ENCODE data around the gene IFNGR1. TPM values are rescaled to one million over a fixed set of nuclear protein-coding genes. Genes with fewer than 3 reads are reported as not detected.

IFNGR1 gene
- total and polyA plus RNA-seq, 8 donors, result 14.1 to 65.5 (median 22.6) TPM

DNA sequence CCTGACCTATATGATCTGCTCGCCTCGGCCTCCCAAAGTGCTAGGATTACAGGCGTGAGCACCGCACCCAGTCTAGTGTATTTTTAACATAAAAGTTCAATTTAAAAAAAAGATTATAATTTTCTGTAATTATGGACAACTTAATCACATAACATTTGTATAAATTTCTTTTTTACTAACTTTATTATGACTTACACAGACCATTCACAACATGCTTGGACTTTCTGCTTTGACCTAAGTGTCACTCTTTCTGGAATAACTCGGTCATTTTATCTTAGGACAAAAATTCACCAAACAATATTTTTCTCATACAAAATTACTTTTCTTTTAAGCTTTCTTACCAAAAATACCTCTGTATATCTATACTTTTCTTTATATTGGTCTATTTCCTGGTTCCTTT is 30.3 kb downstream of the IFNGR1 start:
- DNase-seq (no peak), FAIRE-seq (no peak), ATAC-seq (no peak)
- H3K27me3 ChIP-seq, result no peaks in the 10 kb centered on the region
- no peaks in the 10 kb centered on the region for H3K36me3 ChIP-seq
- 78 to 87% methylated on average over 5 of the region's 5 CpGs for WGBS, 2 donors
- TF ChIP-seq, protein P1, sequence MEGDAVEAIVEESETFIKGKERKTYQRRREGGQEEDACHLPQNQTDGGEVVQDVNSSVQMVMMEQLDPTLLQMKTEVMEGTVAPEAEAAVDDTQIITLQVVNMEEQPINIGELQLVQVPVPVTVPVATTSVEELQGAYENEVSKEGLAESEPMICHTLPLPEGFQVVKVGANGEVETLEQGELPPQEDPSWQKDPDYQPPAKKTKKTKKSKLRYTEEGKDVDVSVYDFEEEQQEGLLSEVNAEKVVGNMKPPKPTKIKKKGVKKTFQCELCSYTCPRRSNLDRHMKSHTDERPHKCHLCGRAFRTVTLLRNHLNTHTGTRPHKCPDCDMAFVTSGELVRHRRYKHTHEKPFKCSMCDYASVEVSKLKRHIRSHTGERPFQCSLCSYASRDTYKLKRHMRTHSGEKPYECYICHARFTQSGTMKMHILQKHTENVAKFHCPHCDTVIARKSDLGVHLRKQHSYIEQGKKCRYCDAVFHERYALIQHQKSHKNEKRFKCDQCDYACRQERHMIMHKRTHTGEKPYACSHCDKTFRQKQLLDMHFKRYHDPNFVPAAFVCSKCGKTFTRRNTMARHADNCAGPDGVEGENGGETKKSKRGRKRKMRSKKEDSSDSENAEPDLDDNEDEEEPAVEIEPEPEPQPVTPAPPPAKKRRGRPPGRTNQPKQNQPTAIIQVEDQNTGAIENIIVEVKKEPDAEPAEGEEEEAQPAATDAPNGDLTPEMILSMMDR (IDR thresholded peaks at IDR 0.05), result no peak
- no peak overlapping the region for H3K27ac ChIP-seq
- intact Hi-C loops (cut with DNase I), result no loop called here
- no peaks in the 10 kb centered on the region for H3K4me1 ChIP-seq
- H3K9me3 ChIP-seq, result peaks cover 0 to 3% (median 0%) of the 10 kb centered on the region in 4 donors
- H3K4me3 ChIP-seq, result no peak overlapping the region

DNA sequence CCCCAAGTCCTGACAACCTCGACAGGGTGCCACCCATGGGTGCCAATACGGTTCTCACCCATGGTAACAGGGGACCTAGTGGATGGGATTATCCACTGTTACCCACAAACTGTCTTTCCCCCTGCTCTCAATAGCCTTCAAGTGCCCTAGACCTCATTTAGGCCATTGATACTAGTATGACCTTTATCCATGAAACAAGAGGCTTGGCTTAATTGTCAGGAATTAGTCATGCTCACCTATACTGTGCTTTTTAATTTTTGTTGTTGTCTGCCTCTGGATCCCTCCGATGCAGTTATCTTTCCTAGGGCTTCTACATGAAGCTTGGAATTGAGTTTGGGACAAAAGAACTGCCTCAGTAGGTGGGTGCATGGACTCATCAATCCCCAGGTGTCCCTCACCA is 33.9 kb downstream of the IFNGR1 start:
- no peak for ATAC-seq
- Histone ChIP-seq H3K36me3 (no peaks in the 10 kb centered on the region), H3K27ac (no peak overlapping the region), H3K4me3 (no peak overlapping the region), H3K9me3 (peaks cover 0 to 10% (median 0%) of the 10 kb centered on the region in 4 donors), H3K4me1 (no peaks in the 10 kb centered on the region), H3K27me3 (no peaks in the 10 kb centered on the region)
- TF ChIP-seq, protein P1 (IDR thresholded peaks at IDR 0.05), result no peak
- intact Hi-C loops (cut with DNase I), result no loop called here
- WGBS, 2 donors, result 65 to 71% methylated on average over 3 of the region's 3 CpGs
- no peak for FAIRE-seq
- no peak for DNase-seq

DNA sequence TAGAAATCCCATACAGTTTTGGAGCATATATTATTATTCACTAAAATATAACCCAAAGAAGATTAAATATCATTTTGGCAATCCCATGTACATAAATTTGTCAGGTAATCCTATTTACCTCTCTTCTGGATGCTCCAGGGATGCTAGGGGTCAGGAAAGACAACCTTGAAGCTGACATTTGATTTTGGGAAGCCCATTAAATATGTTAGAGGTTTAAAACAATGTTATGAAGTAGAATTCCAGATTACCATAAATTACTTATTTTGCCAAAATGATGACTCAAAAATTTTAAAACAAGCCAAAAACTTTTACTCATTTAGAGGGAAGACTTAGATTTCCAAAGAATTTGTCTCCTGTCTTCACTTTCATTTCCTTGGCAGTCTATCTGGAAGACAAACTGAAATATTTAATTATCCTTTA is 36.5 kb downstream of the IFNGR1 start:
- TF ChIP-seq, protein P1 (IDR thresholded peaks at IDR 0.05), result no peak
- DNase-seq, result no peak
- FAIRE-seq, result no peak
- no peak overlapping the region for H3K4me3 ChIP-seq
- ATAC-seq, result no peak
- H3K27ac ChIP-seq, result no peak overlapping the region
- intact Hi-C loops (cut with DNase I), result no loop called here
- H3K9me3 ChIP-seq, result peaks cover 0 to 7% (median 0%) of the 10 kb centered on the region in 4 donors
- no peaks in the 10 kb centered on the region for H3K4me1 ChIP-seq
- no peaks in the 10 kb centered on the region for H3K36me3 ChIP-seq
- H3K27me3 ChIP-seq, result no peaks in the 10 kb centered on the region

DNA sequence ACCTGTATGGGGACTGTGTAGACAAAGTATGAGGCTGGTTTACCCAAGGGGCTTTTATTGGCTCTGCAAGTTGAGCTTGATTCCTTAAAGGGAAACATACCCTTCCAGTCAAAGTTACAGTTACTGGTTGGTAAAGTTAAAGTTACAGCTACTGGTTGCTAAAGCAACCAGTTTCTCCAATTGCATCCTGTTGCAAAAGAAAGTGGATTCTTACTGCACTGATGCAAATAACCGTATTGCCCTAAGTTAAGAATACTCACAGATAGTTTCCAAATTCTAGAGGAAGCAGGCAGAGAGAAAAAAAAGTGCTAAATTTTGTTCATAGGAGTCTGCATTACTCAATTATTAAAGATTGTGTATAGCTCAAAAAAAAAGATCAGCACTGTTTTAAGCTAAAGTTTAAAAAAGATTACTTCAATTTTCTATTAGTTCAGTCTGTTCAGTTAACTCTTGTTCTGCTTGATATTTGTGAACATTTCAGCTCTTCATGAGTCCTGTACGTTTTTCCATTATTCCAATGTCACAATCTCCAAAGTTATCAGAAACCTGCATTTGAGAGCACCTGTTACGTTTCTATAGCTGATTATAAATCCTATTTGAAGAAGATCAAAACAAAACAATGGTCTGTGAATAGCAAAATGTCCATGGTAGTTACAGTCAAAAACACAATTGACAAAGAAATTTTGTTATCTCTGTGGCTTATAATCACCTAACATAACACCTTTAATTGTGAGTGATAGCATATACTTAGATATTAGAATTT is 37.1 kb downstream of the IFNGR1 start:
- Histone ChIP-seq H3K27ac (no peak overlapping the region), H3K27me3 (no peaks in the 10 kb centered on the region), H3K36me3 (no peaks in the 10 kb centered on the region), H3K4me3 (no peak overlapping the region), H3K4me1 (no peaks in the 10 kb centered on the region), H3K9me3 (peaks cover 0 to 7% (median 0%) of the 10 kb centered on the region in 4 donors)
- TF ChIP-seq, protein P1 (IDR thresholded peaks at IDR 0.05), result no peak
- ATAC-seq (no peak), FAIRE-seq (no peak), DNase-seq (no peak)
- intact Hi-C loops (cut with DNase I), result no loop called here
- 60 to 67% methylated on average over 3 of the region's 3 CpGs for WGBS, 2 donors

DNA sequence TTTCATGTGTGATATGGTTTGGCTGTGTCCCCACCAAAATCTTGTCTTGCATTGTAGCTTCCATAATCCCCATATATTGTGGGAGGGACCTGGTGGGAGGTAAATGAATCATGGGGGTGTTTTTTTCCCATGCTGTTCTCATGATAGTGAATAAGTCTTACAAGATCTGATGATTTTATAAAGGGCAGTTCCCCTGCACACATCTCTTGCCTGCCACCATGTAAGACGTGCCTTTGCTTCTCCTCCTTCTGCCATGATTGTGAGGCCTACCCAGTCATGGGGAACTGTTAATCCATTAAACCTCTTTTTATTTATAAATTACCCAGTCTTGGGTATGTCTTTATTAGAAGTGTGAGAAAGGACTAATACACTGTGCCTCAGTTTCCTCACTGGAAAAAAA is 41.6 kb downstream of the IFNGR1 start:
- H3K36me3 ChIP-seq, result no peaks in the 10 kb centered on the region
- H3K27me3 ChIP-seq, result no peaks in the 10 kb centered on the region
- ATAC-seq, result no peak
- no peak for DNase-seq
- intact Hi-C loops (cut with DNase I), result no loop called here
- H3K4me1 ChIP-seq, result no peaks in the 10 kb centered on the region
- no peak overlapping the region for H3K4me3 ChIP-seq
- H3K27ac ChIP-seq, result no peak overlapping the region
- TF ChIP-seq, protein P1 (IDR thresholded peaks at IDR 0.05), result no peak
- no peak for FAIRE-seq
- peaks cover 0 to under 1% (median 0%) of the 10 kb centered on the region in 4 donors for H3K9me3 ChIP-seq
- 81 to 86% methylated on average over 1 of the region's 1 CpG for WGBS, 2 donors
